Measurements from ENCODE around the gene NEGR1.

NEGR1 gene

DNA sequence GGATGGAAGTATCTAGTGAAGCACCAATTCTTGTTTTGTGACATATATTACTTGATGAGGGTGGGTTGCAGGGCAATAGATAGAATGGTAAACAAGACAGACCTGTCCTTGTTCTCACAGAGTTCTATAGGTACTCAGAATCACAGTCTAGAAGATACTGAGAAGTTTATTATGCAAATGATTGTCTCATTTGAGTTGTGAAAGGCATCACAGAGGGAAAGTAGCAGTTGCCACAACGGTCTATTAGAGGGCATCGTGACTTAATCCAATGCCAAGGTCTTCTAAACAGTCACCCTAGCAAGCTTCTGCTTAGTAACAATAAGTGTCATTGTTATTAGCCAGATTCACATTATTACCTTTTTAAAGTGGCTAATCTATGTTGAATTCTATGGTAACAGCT is 626.7 kb downstream of the NEGR1 start:
- TF ChIP-seq, protein P1, sequence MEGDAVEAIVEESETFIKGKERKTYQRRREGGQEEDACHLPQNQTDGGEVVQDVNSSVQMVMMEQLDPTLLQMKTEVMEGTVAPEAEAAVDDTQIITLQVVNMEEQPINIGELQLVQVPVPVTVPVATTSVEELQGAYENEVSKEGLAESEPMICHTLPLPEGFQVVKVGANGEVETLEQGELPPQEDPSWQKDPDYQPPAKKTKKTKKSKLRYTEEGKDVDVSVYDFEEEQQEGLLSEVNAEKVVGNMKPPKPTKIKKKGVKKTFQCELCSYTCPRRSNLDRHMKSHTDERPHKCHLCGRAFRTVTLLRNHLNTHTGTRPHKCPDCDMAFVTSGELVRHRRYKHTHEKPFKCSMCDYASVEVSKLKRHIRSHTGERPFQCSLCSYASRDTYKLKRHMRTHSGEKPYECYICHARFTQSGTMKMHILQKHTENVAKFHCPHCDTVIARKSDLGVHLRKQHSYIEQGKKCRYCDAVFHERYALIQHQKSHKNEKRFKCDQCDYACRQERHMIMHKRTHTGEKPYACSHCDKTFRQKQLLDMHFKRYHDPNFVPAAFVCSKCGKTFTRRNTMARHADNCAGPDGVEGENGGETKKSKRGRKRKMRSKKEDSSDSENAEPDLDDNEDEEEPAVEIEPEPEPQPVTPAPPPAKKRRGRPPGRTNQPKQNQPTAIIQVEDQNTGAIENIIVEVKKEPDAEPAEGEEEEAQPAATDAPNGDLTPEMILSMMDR (IDR thresholded peaks at IDR 0.05; ENCODE audit: low read depth, low read length): no peak
- no peak overlapping the region for H3K4me3 ChIP-seq (ENCODE audit: low read depth, low read length)
- DNase-seq (ENCODE audit: low read depth, low spot score): no peak
- in situ Hi-C loops (cut with HindIII; ENCODE audit: low sequenced_read_pairs): no loop called here

DNA sequence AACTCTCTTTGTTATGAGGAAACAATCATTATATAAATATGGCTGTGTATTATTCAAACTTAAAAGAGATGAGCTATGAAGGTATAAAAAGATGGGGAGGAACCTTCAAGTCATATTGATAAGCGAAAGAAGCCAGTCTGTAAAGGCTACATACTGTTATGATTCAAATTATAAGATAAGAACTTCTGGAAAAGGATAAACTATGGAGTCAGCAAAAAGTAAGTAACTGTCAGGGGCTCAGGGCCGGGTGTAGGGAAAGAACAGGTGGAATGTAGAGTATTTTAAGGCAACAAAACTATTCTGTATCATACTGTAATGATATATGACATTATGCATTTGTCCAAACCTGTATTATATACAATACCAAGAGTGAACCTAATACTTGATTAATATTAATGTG is 628.4 kb downstream of the NEGR1 start:
- TF ChIP-seq, protein P1 (IDR thresholded peaks at IDR 0.05; ENCODE audit: low read depth, low read length): no peak
- in situ Hi-C loops (cut with HindIII; ENCODE audit: low sequenced_read_pairs): no loop called here
- no peak overlapping the region for H3K4me3 ChIP-seq (ENCODE audit: low read depth, low read length)
- DNase-seq (ENCODE audit: low read depth, low spot score): no peak

DNA sequence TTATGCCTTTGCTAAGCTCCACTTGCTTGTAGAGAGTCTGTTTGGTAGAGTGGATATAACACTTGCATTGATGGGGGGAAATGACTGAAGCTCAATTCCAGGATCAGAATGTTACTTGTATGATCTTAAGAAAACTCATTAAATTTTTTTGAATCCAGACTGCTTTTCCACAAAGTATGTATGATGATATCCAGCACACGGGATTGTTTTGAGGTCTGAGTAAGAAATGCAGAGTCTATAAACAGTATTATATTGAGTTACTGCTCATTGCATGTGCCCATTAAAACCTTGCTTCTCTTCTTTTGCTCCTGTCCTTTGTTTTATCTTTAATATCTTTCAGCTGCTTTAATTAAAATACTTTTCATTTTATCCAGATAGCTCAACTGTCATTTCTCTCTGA is 631.1 kb downstream of the NEGR1 start:
- no peak overlapping the region for H3K4me3 ChIP-seq (ENCODE audit: low read depth, low read length)
- TF ChIP-seq, protein P1 (IDR thresholded peaks at IDR 0.05; ENCODE audit: low read depth, low read length): no peak
- in situ Hi-C loops (cut with HindIII; ENCODE audit: low sequenced_read_pairs): no loop called here
- no peak for DNase-seq (ENCODE audit: low read depth, low spot score)

DNA sequence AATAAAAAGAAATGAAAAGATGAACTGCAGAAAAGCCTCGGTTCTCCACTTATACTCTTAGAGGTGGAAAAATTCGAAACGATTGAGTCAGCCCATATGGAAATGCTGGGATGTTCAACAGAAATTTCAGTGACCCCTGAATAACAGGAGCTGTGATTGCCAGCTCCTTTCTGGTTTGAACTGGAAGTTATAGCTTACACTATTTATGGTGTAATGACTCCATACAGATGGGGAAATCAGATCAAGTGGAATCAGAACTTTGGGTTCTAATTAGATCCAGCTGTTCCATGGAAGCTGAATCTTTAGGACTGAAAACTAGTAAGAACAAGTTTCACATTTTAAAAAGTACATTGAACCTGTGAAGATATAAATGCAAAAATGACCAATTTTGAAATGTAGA is 632.2 kb downstream of the NEGR1 start:
- in situ Hi-C loops (cut with HindIII; ENCODE audit: low sequenced_read_pairs): no loop called here
- TF ChIP-seq, protein P1 (IDR thresholded peaks at IDR 0.05; ENCODE audit: low read depth, low read length): no peak
- DNase-seq (ENCODE audit: low read depth, low spot score): no peak
- H3K4me3 ChIP-seq (ENCODE audit: low read depth, low read length): no peak overlapping the region

DNA sequence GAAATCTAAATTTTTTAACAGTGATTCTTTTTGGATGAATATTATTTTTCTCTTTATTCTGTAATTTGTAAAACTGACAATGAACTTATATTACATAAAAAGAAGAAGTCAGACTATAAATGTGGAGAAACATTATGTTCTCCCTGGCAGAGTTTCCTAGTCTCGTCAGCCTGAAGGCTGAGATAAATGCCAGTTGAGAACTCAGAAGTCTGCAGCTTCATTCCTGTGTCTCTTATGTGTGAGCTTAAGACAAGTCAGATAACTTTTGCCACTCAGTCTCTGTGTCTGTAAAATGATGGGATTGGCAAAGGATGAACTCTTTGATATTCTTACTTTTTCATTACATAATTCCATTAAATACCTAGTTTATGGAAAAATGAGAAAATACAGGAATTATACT is 632.7 kb downstream of the NEGR1 start:
- no peak overlapping the region for H3K4me3 ChIP-seq (ENCODE audit: low read depth, low read length)
- TF ChIP-seq, protein P1 (IDR thresholded peaks at IDR 0.05; ENCODE audit: low read depth, low read length): no peak
- in situ Hi-C loops (cut with HindIII; ENCODE audit: low sequenced_read_pairs): no loop called here
- no peak for DNase-seq (ENCODE audit: low read depth, low spot score)

DNA sequence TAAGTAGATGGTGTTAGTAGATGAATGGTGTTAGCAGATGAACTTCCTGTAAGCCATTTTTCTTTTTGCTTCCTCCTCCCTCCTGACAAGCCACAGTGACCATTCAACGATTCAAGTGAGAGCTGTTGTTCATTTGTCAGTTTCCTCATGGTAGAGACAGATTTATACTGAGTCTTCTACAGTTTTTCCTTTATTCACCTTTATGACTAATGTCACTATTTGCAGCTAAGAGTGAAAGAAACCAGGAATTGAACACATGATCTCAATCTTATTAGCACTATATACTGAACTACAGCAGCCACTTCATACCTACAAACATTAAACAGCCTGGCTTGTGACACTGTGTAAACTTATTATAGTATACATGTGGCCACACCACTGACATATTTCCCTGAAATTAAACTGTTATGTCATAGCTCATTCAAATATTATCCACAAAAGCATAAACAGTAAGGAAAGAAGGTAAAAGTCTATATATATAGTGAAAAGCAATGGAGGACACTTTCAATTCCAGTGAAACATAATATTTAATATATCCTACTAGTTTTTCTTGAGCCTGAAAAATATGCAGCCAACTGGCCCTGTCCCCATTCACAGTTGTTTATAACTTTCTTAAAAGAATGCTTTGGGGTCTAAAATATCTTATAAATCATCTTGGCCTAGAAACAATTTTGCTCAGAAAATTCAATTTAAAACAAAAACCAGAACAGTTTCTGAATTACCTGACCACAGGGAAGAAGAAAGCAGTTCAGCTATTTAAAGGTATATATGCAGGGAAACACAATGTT is 634.6 kb downstream of the NEGR1 start:
- no peak overlapping the region for H3K4me3 ChIP-seq (ENCODE audit: low read depth, low read length)
- in situ Hi-C loops (cut with HindIII; ENCODE audit: low sequenced_read_pairs): no loop called here
- TF ChIP-seq, protein P1 (IDR thresholded peaks at IDR 0.05; ENCODE audit: low read depth, low read length): no peak
- DNase-seq (ENCODE audit: low read depth, low spot score): no peak
